H1 (cell line): ENCODE measurements around the gene DYRK2. TPM values are rescaled to one million over a fixed set of nuclear protein-coding genes. Genes with fewer than 3 reads are reported as not detected.

Experiments used
- CTCF ChIA-PET: fragments of 300-600 bp; sonication (Branson Sonifier 250); formaldehyde crosslinking; loops from one replicate; lab custom pipeline; 2021; ENCODE audit not compliant: partially characterized antibody; lab: Charles Lee
- POLR2A ChIA-PET: fragments of 300-600 bp; sonication (Branson Sonifier 250); formaldehyde crosslinking; loops from one replicate; lab custom pipeline; 2021; ENCODE audit warnings: inconsistent platforms; ENCODE audit not compliant: partially characterized antibody; lab: Charles Lee
- DNase-seq, 2 experiments: peaks; one replicate each; pipeline versions ENCODE4 v3.0.0 to v3.0.0-alpha.2; 2010 to 2022; ENCODE audit warnings: low spot score in 2 of 2, low read depth in 1 of 2, mixed read lengths in 1 of 2
- FAIRE-seq: peaks from 2 replicates; lab custom pipeline; 2011; peaks lifted over from hg19 to GRCh38; lab: Jason Lieb, UNC
- H2AFZ ChIP-seq: 2 replicates; pipeline ENCODE4 v1.8.1; 2012; ENCODE audit warnings: low read length, inconsistent platforms
- H2AK5ac ChIP-seq: 2 replicates; pipeline ENCODE4 v1.6.1; 2013; ENCODE audit warnings: low read depth, low read length
- H2BK120ac ChIP-seq: replicated peaks from 2 replicates; pipeline ENCODE3; 2013; ENCODE audit warnings: low read depth, low read length, inconsistent platforms
- H2BK12ac ChIP-seq: 2 replicates; pipeline ENCODE4 v1.6.1; 2013; ENCODE audit warnings: low read depth, low read length
- H2BK15ac ChIP-seq: 2 replicates; pipeline ENCODE4 v1.6.1; 2013; ENCODE audit warnings: low read length
- H2BK20ac ChIP-seq: 2 replicates; pipeline ENCODE4 v1.6.1; 2013; ENCODE audit warnings: low read length
- H2BK5ac ChIP-seq: 2 replicates; pipeline ENCODE4 v1.6.1; 2013; ENCODE audit warnings: low read depth, low read length
- H3K14ac ChIP-seq: 2 replicates; pipeline ENCODE4 v1.6.1; 2013; ENCODE audit warnings: inconsistent platforms; ENCODE audit not compliant: insufficient read length
- H3K18ac ChIP-seq: 2 replicates; pipeline ENCODE4 v1.6.1; 2013; ENCODE audit warnings: low read length; ENCODE audit errors: extremely low read depth
- H3K23ac ChIP-seq: 2 replicates; pipeline ENCODE4 v1.6.1; 2013; ENCODE audit warnings: inconsistent platforms; ENCODE audit not compliant: insufficient read length
- H3K23me2 ChIP-seq: 2 replicates; pipeline ENCODE4 v1.6.1; 2013; ENCODE audit warnings: low read depth, low read length
- H3K27ac ChIP-seq: 2 replicates; pipeline ENCODE4 v1.6.1; 2011; ENCODE audit warnings: low read depth, low read length, inconsistent platforms
- H3K27me3 ChIP-seq, 4 experiments: replicated peaks in 1 of 4; 1 replicate in 1 of 4; 2 replicates in 3 of 4; pipeline versions ENCODE4 v1.6.1 to v1.8.1; 2011 to 2013; ENCODE audit warnings: low read length in 3 of 4, mild to moderate bottlenecking in 3 of 4, inconsistent platforms in 2 of 4, mixed read lengths in 2 of 4, moderate library complexity in 1 of 4; ENCODE audit not compliant: control insufficient read depth in 3 of 4, insufficient read depth in 3 of 4; ENCODE audit errors: extremely low read depth in 1 of 4
- H3K36me3 ChIP-seq, 4 experiments: 2 replicates each; pipeline versions ENCODE4 v1.6.1 to v1.8.1; 2011 to 2013; ENCODE audit warnings: mild to moderate bottlenecking in 4 of 4, low read length in 3 of 4, moderate library complexity in 2 of 4, control low read depth in 1 of 4, inconsistent platforms in 1 of 4; ENCODE audit not compliant: insufficient read depth in 4 of 4, control insufficient read depth in 2 of 4
- H3K4ac ChIP-seq: replicated peaks from 2 replicates; pipeline ENCODE3; 2013; ENCODE audit warnings: low read length, low read depth, mixed read lengths, inconsistent platforms; ENCODE audit not compliant: insufficient read length
- H3K4me1 ChIP-seq, 4 experiments: replicated peaks in 1 of 4; 1 replicate in 1 of 4; 2 replicates in 3 of 4; pipeline versions ENCODE4 v1.6.1 to v1.8.1; 2011 to 2013; ENCODE audit warnings: low read length in 3 of 4, inconsistent platforms in 2 of 4, mixed read lengths in 1 of 4; ENCODE audit not compliant: insufficient read depth in 4 of 4, control insufficient read depth in 3 of 4
- H3K4me2 ChIP-seq, 2 experiments: 2 replicates each; pipeline versions ENCODE4 v1.6.1 to v1.8.1; 2011 to 2013; ENCODE audit warnings: low read depth in 2 of 2, low read length in 2 of 2, control low read depth in 1 of 2, inconsistent platforms in 1 of 2, mild to moderate bottlenecking in 1 of 2; ENCODE audit not compliant: insufficient read depth in 1 of 2
- H3K4me3 ChIP-seq, 4 experiments: fragments of 200-600, 300-600 bp in 1 of 4; sonication (generic), shearing (Covaris generic), sonication (Bioruptor Twin) in 1 of 4; 2 replicates each; pipeline versions ENCODE4 v1.5.1 to v1.8.1; 2011 to 2016; ENCODE audit warnings: low read length in 4 of 4, low read depth in 3 of 4, control low read depth in 2 of 4, inconsistent platforms in 2 of 4, mild to moderate bottlenecking in 2 of 4, mixed read lengths in 1 of 4, moderate library complexity in 1 of 4; ENCODE audit not compliant: insufficient read depth in 2 of 4; ENCODE audit errors: extremely low read depth in 1 of 4
- H3K56ac ChIP-seq: replicated peaks from 2 replicates; pipeline ENCODE3; 2013; ENCODE audit warnings: low read depth, mild to moderate bottlenecking, mixed read lengths, low read length, inconsistent platforms; ENCODE audit not compliant: insufficient read length
- H3K79me1 ChIP-seq: 2 replicates; pipeline ENCODE4 v1.6.1; 2013; ENCODE audit warnings: low read depth, low read length, control low read depth
- H3K79me2 ChIP-seq, 2 experiments: 2 replicates each; pipeline versions ENCODE4 v1.6.1 to v1.8.1; 2012 to 2013; ENCODE audit warnings: low read length in 2 of 2, mild to moderate bottlenecking in 2 of 2, inconsistent platforms in 1 of 2; ENCODE audit not compliant: insufficient read depth in 2 of 2, control insufficient read depth in 1 of 2
- H3K9ac ChIP-seq, 4 experiments: replicated peaks in 1 of 4; 1 replicate in 1 of 4; 2 replicates in 3 of 4; pipeline versions ENCODE4 v1.6.1 to v1.8.1; 2011 to 2013; ENCODE audit warnings: low read depth in 3 of 4, low read length in 3 of 4, control low read depth in 2 of 4, mild to moderate bottlenecking in 2 of 4, moderate library complexity in 2 of 4, inconsistent platforms in 1 of 4; ENCODE audit errors: extremely low read depth in 1 of 4
- H3K9me3 ChIP-seq, 2 experiments: 2 replicates each; pipeline versions ENCODE4 v1.6.1 to v1.8.1; 2012 to 2013; ENCODE audit warnings: mild to moderate bottlenecking in 2 of 2, moderate library complexity in 2 of 2, control low read depth in 1 of 2, inconsistent platforms in 1 of 2, low read depth in 1 of 2, low read length in 1 of 2, mixed read lengths in 1 of 2; ENCODE audit not compliant: insufficient read depth in 2 of 2
- H4K20me1 ChIP-seq, 2 experiments: replicated peaks in 1 of 2; 2 replicates each; pipeline versions ENCODE3 to v1.8.1; 2011 to 2013; ENCODE audit warnings: inconsistent platforms in 2 of 2, low read length in 2 of 2, mild to moderate bottlenecking in 1 of 2; ENCODE audit not compliant: insufficient read depth in 2 of 2, control insufficient read depth in 1 of 2
- H4K5ac ChIP-seq: 2 replicates; pipeline ENCODE4 v1.6.1; 2013; ENCODE audit warnings: low read length, low read depth, mixed read lengths, inconsistent platforms; ENCODE audit not compliant: insufficient read length
- H4K8ac ChIP-seq: 2 replicates; pipeline ENCODE4 v1.8.0; 2013; ENCODE audit warnings: mild to moderate bottlenecking, moderate library complexity, low read length, inconsistent platforms; ENCODE audit not compliant: insufficient read depth; ENCODE audit errors: extremely low read depth
- H4K91ac ChIP-seq: replicated peaks from 2 replicates; pipeline ENCODE3; 2013; ENCODE audit warnings: low read length, mixed read lengths, inconsistent platforms; ENCODE audit not compliant: insufficient read length
- CBX8 ChIP-seq: fragments of 300-800, 300-1000 bp; sonication (generic); IDR thresholded peaks from 2 replicates; pipeline ENCODE4 v1.7.1; 2016; ENCODE audit warnings: low read depth, low read length, borderline replicate concordance
- CEBPB ChIP-seq: IDR thresholded peaks from 2 replicates; pipeline ENCODE4 v1.6.1; 2012; ENCODE audit warnings: low read depth, low read length
- CTBP2 ChIP-seq: IDR thresholded peaks from 2 replicates; pipeline ENCODE4 v1.7.0; 2011; ENCODE audit warnings: borderline replicate concordance, mild to moderate bottlenecking, moderate library complexity, mixed read lengths, low read length; ENCODE audit not compliant: insufficient read depth, insufficient read length
- HDAC2 ChIP-seq, 2 experiments: fragments of 300-600 bp in 1 of 2; sonication (generic) in 1 of 2; IDR thresholded peaks; 2 replicates each; pipeline ENCODE4 v1.6.1; 2011 to 2012; ENCODE audit warnings: low read depth in 2 of 2, low read length in 2 of 2, mild to moderate bottlenecking in 2 of 2, moderate library complexity in 2 of 2, borderline replicate concordance in 1 of 2, inconsistent platforms in 1 of 2
- JUND ChIP-seq: IDR thresholded peaks from 2 replicates; pipeline ENCODE4 v1.6.1; 2011; ENCODE audit warnings: mild to moderate bottlenecking, improper control_type of control experiment, low read length
- MAFK ChIP-seq: IDR thresholded peaks from 2 replicates; pipeline ENCODE4 v1.6.1; 2012; ENCODE audit warnings: low read depth, mild to moderate bottlenecking, improper control_type of control experiment, low read length
- POLR2A ChIP-seq, 2 experiments: IDR thresholded peaks; 1 replicate in 1 of 2; 2 replicates in 1 of 2; pipeline ENCODE4 v1.6.1; 2011; ENCODE audit warnings: low read depth in 2 of 2, low read length in 2 of 2, mild to moderate bottlenecking in 2 of 2; ENCODE audit errors: control extremely low read depth in 1 of 2
- RXRA ChIP-seq: IDR thresholded peaks from 2 replicates; pipeline ENCODE4 v1.6.1; 2011; ENCODE audit warnings: low read depth, mild to moderate bottlenecking, low read length, moderate library complexity; ENCODE audit not compliant: insufficient read depth
- SP1 ChIP-seq: IDR thresholded peaks from 2 replicates; pipeline ENCODE4 v1.6.1; 2011; ENCODE audit warnings: low read depth, low read length
- SUZ12 ChIP-seq: fragments of 200-600 bp; sonication (generic); IDR thresholded peaks from 2 replicates; pipeline ENCODE4 v1.6.1; 2012; ENCODE audit warnings: mild to moderate bottlenecking, inconsistent platforms, low read length, moderate library complexity, mixed read lengths
- TCF12 ChIP-seq: IDR thresholded peaks from 2 replicates; pipeline ENCODE4 v1.6.1; 2011; ENCODE audit warnings: low read depth, mild to moderate bottlenecking, low read length
- ZNF274 ChIP-seq: IDR thresholded peaks from 2 replicates; pipeline ENCODE4 v1.7.0; 2012; ENCODE audit warnings: low read length, borderline replicate concordance; ENCODE audit errors: extremely low read depth
- WGBS, 2 experiments: shearing (Covaris generic) in 1 of 2; methylation state at CpG; one replicate each; pipeline versions ENCODE4 v1.1.6 to v1.1.7; 2013 to 2015; ENCODE audit warnings: low lambda C conversion rate in 2 of 2, mixed read lengths in 2 of 2, inconsistent platforms in 1 of 2, low coverage in 1 of 2, missing lambda C conversion rate in 1 of 2; ENCODE audit not compliant: insufficient replicate concordance in 2 of 2, insufficient coverage in 1 of 2, insufficient read length in 1 of 2; ENCODE audit errors: extremely low coverage in 1 of 2, missing lambda C conversion rate in 1 of 2; 5-methylcytosine and 5-hydroxymethylcytosine counted together
- polyA plus RNA-seq, 7 experiments: library from polyadenylated mRNA; depleted of rRNA in 3 of 7; stranded (reverse) in 5 of 7; unstranded in 2 of 7; fragments of >200 nt in 5 of 7; fragments of 200-250 nt in 2 of 7; gene quantifications; 1 replicate in 5 of 7; 2 replicates in 1 of 7; 4 replicates in 1 of 7; pipeline versions ENCODE4 v1.2.1 to v1.2.3, GENCODE V29; 2011 to 2013; ENCODE audit warnings: missing spikeins in 2 of 7, mixed read lengths in 2 of 7
- total RNA-seq: library from RNA; stranded (reverse); fragmentation: NEBNext Ultra II Directional; extraction: Animal tissue kit (Norgen Biotek cat#: 25700); gene quantifications from 2 replicates; pipeline ENCODE4 v1.2.1, GENCODE V29; 2021
- TF ChIP-seq, protein P1 (sequence below): IDR thresholded peaks from 2 replicates; pipeline ENCODE4 v1.6.1; 2012; ENCODE audit warnings: low read length, inconsistent platforms

DYRK2 gene
- total and polyA plus RNA-seq, 2 of the 8 experiments (the other 6 are each of a cell fraction or from before 2014, with no cell fraction given) = 11.2 to 31.6 TPM

DNA sequence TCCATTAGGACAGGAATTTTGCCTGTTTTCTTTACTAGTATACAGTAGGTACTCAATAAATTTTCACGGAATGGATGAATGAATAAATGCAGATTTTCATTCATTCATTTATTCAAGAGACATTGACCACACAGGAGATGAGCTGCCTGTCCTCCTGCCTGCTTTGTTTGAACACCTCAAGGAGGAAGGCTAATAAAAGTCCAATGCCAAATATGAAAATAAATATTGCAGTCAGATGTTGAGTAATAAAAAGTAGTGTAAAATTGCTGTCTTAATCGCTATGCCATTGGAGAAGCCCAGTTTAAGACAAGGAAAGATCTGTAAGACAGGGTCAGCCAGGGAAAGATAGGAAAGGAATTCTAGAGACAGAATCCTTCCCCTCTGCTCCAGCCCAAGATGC, 47.4 kb downstream of the DYRK2 start:
- 92% methylated on average over 2 of the region's 2 CpGs; no CpG with 5 or more reads in 1 of the 2 experiments for WGBS, 2 experiments
- no peak for FAIRE-seq
- Histone ChIP-seq H3K4me1 (no peaks in the 10 kb centered on the region), H4K5ac (no peak overlapping the region), H3K18ac (no peak overlapping the region), H2BK12ac (no peak overlapping the region), H3K36me3 (no peaks in the 10 kb centered on the region), H3K79me2 (no peaks in the 10 kb centered on the region), H2BK120ac (no peak overlapping the region), H2AFZ (no peak overlapping the region), H3K4me3 (no peak overlapping the region), H2AK5ac (no peak overlapping the region), H3K9me3 (no peaks in the 10 kb centered on the region), H2BK5ac (no peak overlapping the region), H3K27ac (no peak overlapping the region), H3K56ac (no peak overlapping the region), H2BK20ac (no peak overlapping the region), H3K4ac (no peak overlapping the region), H4K20me1 (no peaks in the 10 kb centered on the region), H3K27me3 (no peaks in the 10 kb centered on the region; a peak in 1 of 7 replicates), H3K23me2 (no peaks in the 10 kb centered on the region; the same call in 1 of the 2 replicates), H4K8ac (no peak overlapping the region), H3K9ac (no peak overlapping the region), H3K14ac (no peak overlapping the region), H3K4me2 (no peak overlapping the region), H3K79me1 (no peaks in the 10 kb centered on the region), H2BK15ac (no peak overlapping the region), H4K91ac (no peak overlapping the region), H3K23ac (no peak overlapping the region)
- no peak for DNase-seq
- ChIA-PET POLR2A (no interaction called here), CTCF (interaction anchor here (1.0 kb wide), 1 partner anchor 19 kb away, joined by 4 read pairs; no protein-coding TSS in a partner anchor)
- no peak for TF ChIP-seq CBX8
- TF ChIP-seq JUND = no peak
- no peak for TF ChIP-seq ZNF274
- no peak for TF ChIP-seq MAFK
- TF ChIP-seq SP1 = no peak
- TF ChIP-seq TCF12 = no peak
- no peak for TF ChIP-seq CTBP2
- no peak for TF ChIP-seq HDAC2 (IDR thresholded peaks at IDR 0.05; ENCODE audit: borderline replicate concordance in 1 of 2, low read depth in 2 of 2, low read length in 2 of 2)
- TF ChIP-seq RXRA = no peak
- TF ChIP-seq, protein P1, sequence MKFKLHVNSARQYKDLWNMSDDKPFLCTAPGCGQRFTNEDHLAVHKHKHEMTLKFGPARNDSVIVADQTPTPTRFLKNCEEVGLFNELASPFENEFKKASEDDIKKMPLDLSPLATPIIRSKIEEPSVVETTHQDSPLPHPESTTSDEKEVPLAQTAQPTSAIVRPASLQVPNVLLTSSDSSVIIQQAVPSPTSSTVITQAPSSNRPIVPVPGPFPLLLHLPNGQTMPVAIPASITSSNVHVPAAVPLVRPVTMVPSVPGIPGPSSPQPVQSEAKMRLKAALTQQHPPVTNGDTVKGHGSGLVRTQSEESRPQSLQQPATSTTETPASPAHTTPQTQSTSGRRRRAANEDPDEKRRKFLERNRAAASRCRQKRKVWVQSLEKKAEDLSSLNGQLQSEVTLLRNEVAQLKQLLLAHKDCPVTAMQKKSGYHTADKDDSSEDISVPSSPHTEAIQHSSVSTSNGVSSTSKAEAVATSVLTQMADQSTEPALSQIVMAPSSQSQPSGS = no peak
- no peak for TF ChIP-seq CEBPB
- TF ChIP-seq SUZ12 = no peak
- no peak for TF ChIP-seq POLR2A (IDR thresholded peaks at IDR 0.05; ENCODE audit: control extremely low read depth in 1 of 2, low read depth in 2 of 2, low read length in 2 of 2)
